ENCODE results near the gene TP73.

- no peak for TF ChIP-seq CTCF (IDR thresholded peaks at IDR 0.05)
- TF ChIP-seq POLR2A (IDR thresholded peaks at IDR 0.05) = no peak
Measured at GRCh38 chr1:3738943-3739342, 86.6 kb downstream of the TP73 start.
